ENCODE results near the gene TRAPPC11. TPM values are rescaled to one million over a fixed set of nuclear protein-coding genes. Genes with fewer than 3 reads are reported as not detected.

TRAPPC11 gene
- total RNA-seq, 1 experiment from 2014 or later = 32.2 TPM

- no peak overlapping the region for H2BK5ac ChIP-seq (ENCODE audit: insufficient read length, low read length)
- H4K8ac ChIP-seq (replicated peaks; ENCODE audit: insufficient read length, low read depth, low read length) = no peak overlapping the region
- Mint-ChIP-seq H3K4me3 (no peak overlapping the region), H3K27ac (no peak overlapping the region), H3K9me3 (no peaks in the 10 kb centered on the region; a peak in 2 of 5 replicates), H3K27me3 (ENCODE audit: low read depth) (peaks cover 4% of the 10 kb centered on the region), H3K4me1 (peaks cover 0 to 1% of the 10 kb centered on the region in 2 experiments; a peak in 1 of 4 replicates), H3K36me3 (ENCODE audit: insufficient read depth in 1 of 3, low read depth in 3 of 3) (no peaks in the 10 kb centered on the region; a peak in 1 of 7 replicates)
- H3K79me1 ChIP-seq (ENCODE audit: insufficient read depth, low read depth, low read length, poor library complexity, severe bottlenecking) = no peaks in the 10 kb centered on the region
- H2AK5ac ChIP-seq (ENCODE audit: insufficient read length, low read length) = no peak overlapping the region
- no CpG with 5 or more reads among the region's 2 CpGs for WGBS (ENCODE audit: extremely low coverage, insufficient read length, low lambda C conversion rate)
- no peak overlapping the region for H4K91ac ChIP-seq (ENCODE audit: insufficient read length, low read depth, low read length)
- H4K5ac ChIP-seq (ENCODE audit: insufficient read length, low read depth, low read length) = no peak overlapping the region
- H2BK20ac ChIP-seq (ENCODE audit: low read depth, low read length, poor library complexity, severe bottlenecking) = no peak overlapping the region
- H3K14ac ChIP-seq (ENCODE audit: insufficient read depth, low read length) = no peak overlapping the region
- H2BK120ac ChIP-seq (ENCODE audit: low read depth, low read length, poor library complexity, severe bottlenecking) = no peak overlapping the region
- no peaks in the 10 kb centered on the region for H4K20me1 ChIP-seq (ENCODE audit: control insufficient read depth, insufficient read depth, insufficient read length)
- H3K4me1 ChIP-seq (ENCODE audit: insufficient read depth, low read length) = no peaks in the 10 kb centered on the region; the same call in 1 of the 2 replicates
- H3K56ac ChIP-seq (ENCODE audit: insufficient read length, low read depth, low read length) = no peak overlapping the region
- no peaks in the 10 kb centered on the region for H3K27me3 ChIP-seq (ENCODE audit: insufficient read depth, low read length)
- H3T11ph ChIP-seq (ENCODE audit: low read length) = no peak overlapping the region
- no peak overlapping the region for H3K4ac ChIP-seq (ENCODE audit: low read depth, low read length)
- no peak overlapping the region for H3K23ac ChIP-seq (ENCODE audit: insufficient read length, low read depth, low read length)
- H3K4me2 ChIP-seq (ENCODE audit: insufficient read depth, insufficient read length, low read length) = no peak overlapping the region
- no peaks in the 10 kb centered on the region for H3K9me3 ChIP-seq (ENCODE audit: control insufficient read depth, low read depth, low read length)
- H3K79me2 ChIP-seq (ENCODE audit: insufficient read depth, low read length) = no peaks in the 10 kb centered on the region
- no peak overlapping the region for H2BK15ac ChIP-seq (ENCODE audit: low read depth, low read length)
- no peak overlapping the region for H2BK12ac ChIP-seq (ENCODE audit: insufficient read length, low read depth, low read length)
- no peak overlapping the region for H3K27ac ChIP-seq (ENCODE audit: insufficient read length, low read depth, low read length)
- no peak overlapping the region for H3K18ac ChIP-seq (ENCODE audit: insufficient read length, low read depth, low read length)
- H3K9ac ChIP-seq (ENCODE audit: extremely low read depth, insufficient read length, low read length) = no peak overlapping the region
- no peak for DNase-seq
- H3K23me2 ChIP-seq (ENCODE audit: insufficient read length, low read depth, low read length, poor library complexity, severe bottlenecking) = no peaks in the 10 kb centered on the region
- TF ChIP-seq CTCF (conservative IDR thresholded peaks at IDR 0.05) = no peak
- no peak overlapping the region for H2AFZ ChIP-seq (ENCODE audit: low read length)
These were observed 49.1 kb upstream of the TRAPPC11 start for GRCh38 chr4:183610033-183610432.

Measured in H9 (cell line).